NCI-H1092 (cell line): ENCODE data around the gene THG1L.
A peak's percentile ranks its signal among the peaks of the same experiment; 100 is the strongest.
"Not testable (repeated sequence)": the region's sequence is repeated elsewhere in the genome, so short reads cannot be mapped to it uniquely, and the experiment has no call there.

ENCODE experiments used
- DNase-seq: peaks from one replicate; lab custom pipeline; 2025; lab: John Stamatoyannopoulos, UW

The THG1L gene

DNA sequence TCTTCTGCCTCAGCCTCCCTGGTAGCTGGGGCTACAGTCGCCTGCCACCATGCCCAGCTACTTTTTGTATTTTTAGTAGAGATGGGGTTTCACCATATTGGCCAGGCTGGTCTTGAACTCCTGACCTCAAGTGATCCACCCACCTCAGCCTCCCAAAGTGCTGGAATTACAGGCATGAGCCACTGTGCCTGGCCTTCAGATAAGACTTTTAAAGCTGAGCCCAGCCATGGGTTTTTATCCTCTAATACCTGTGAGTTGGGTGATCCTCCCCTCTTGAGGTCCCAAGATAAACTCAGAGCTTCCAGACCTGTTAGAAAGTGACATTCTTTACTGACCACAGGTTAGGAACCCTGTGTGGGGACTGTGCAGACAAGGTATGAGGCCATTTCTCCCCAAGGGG, 3.4 kb upstream of the THG1L start:
- not testable (repeated sequence) for DNase-seq

GRCh38 chr5:157729858-157730257, 1.4 kb upstream of the THG1L start:
- DNase-seq: no peak

- no peak for DNase-seq
Measured at GRCh38 chr5:157730900-157731271, 334 bp upstream of the THG1L start.

DNA sequence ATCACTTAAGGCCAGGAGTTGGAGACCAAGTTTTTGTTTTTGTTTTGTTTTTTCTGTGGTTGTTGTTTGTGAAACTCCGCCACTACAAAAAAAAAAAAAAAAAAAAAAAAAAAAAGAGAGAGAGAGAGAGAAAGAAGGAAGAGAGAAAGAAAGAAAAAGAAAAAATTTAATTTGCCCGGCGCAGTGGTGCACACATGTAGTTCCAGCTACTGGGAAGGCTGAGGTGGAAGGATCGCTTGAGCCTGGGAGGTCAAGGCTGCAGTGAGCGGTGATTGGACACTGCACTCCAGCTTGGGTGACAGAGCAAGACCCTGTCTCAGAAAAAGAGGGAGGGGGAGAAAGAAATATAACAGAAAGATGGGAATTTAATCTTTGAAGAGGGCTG, 902 bp downstream of the THG1L start:
- no peak for DNase-seq

DNA sequence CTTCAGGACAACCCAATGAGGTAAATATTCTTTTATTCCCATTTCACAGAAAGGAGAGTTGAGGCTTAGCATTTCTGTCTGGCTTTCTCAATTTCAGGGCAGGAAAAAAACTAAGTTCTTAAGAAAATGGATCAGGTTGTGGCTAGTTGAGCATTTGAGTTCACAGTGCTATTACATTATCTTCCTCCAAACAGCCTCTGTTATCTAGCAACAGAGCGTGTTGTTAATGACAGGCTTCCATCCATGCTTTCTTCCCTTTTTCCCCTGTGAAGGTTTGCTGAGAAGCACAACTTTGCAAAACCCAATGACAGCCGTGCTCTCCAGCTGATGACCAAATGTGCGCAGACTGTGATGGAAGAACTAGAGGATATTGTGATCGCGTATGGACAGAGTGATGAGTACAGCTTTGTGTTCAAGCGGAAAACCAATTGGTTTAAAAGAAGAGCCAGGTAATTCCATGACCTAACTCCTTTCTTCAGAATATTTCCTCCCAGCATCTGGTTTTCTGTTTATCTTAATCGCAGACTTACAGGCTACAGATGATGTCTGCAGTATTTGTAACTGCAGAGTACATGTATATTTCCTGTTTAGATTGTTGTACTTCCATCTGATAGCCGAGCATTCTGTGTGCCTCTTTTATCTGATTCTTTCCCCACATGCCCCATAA, 1.5 kb downstream of the THG1L start:
- DNase-seq: no peak

DNA sequence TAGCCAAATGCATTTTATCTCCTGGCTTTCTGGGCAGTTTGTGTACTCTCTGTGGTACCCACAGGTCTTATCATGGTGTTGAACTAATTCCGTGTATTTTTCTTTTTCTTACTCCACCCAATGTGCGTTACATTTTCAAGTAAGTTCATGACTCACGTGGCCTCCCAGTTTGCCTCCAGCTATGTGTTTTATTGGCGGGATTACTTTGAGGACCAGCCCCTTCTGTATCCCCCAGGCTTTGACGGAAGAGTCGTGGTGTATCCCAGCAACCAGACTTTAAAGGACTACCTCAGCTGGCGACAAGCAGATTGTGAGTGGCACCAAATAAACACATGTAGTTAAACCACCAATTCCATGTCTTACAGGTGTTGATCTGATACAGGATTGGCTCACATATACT, 3.2 kb downstream of the THG1L start:
- DNase-seq: no peak

DNA sequence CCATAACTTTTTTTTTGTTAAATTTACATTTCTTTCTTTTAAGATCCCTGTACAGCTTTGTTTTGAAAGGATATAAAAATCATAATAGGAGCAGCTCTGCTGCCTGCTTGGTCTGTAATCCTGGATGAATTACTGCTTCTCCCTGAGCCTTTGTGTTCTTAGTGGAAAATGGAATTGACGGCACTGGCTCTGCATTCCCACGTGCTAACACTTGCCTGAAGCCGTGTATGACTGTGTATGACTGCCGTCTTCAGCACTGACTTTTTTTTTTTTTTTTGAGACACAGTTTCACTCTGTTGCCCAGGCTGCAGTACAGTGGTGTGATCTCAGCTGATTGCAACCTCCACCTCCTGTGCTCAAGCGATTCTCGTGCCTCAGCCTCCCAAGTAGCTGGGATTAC, 4.8 kb downstream of the THG1L start:
- no peak for DNase-seq

DNA sequence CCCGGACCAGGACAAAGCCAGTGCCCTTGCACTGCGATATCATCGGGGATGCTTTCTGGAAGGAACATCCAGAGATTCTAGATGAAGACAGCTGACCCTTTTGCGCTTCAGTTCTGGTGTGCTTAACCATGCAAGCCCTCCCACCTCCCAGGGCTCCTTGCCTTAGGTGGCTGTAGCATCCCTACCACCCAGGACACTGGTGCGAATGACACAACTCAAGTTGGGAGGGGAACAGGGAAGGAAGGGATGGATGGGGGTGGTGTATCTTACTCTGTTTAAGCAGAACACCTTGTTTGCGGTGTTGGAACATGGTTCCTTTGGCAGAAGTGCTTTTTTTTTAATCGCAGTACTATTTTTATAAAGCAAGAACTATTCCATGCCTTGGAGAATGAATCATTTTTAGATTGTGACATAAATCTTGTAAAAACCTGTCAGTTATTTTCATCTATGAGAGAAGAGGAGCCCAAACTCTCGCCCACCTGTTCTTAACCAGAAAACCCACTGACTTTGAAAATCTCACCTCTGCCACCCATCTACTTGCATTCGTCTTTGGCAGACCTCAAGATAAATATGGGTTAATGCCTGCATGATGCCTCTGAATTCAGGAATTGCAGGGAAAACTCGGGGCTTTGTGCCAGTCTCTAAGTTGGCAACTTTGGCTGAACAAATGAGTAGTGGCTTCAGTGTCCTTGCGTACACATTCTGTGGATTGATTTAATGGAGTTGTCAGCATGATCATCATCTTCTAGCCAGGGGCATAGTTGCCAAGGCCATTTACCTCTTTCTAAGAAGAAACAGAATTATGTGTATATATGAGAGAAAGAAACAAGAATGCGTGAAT, 8.4 kb downstream of the THG1L start:
- DNase-seq: no peak

- DNase-seq: no peak
Measured at GRCh38 chr5:157740229-157740610, 9.0 kb downstream of the THG1L start.

DNA sequence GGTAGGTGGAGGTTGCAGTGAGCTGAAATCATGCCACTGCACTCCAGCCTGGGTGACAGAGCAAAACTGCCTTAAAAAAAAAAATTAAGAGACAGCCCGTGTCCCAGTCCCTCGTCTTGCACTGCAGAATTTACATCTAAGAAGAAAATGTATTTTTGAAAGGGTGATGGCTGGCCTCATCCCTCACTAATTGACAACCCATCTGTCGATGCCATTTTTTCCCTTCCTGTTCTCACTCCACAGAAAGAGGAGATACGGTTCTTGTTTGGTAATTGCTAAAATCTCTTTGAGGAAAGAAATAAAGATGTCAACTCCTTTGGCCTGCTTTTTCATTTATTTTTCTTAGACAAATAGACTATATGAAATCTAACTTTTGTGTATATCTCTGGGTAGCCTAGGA, 9.9 kb downstream of the THG1L start:
- DNase-seq: no peak

GRCh38 chr5:157743163-157744050, 12.2 kb downstream of the THG1L start, which contains the start of gene LSM11:
LSM11 (plus strand) TSS chr5:157743712; CDS start chr5:157743751, 39 bp downstream.
- DNase-seq: peak; percentile 50

DNA sequence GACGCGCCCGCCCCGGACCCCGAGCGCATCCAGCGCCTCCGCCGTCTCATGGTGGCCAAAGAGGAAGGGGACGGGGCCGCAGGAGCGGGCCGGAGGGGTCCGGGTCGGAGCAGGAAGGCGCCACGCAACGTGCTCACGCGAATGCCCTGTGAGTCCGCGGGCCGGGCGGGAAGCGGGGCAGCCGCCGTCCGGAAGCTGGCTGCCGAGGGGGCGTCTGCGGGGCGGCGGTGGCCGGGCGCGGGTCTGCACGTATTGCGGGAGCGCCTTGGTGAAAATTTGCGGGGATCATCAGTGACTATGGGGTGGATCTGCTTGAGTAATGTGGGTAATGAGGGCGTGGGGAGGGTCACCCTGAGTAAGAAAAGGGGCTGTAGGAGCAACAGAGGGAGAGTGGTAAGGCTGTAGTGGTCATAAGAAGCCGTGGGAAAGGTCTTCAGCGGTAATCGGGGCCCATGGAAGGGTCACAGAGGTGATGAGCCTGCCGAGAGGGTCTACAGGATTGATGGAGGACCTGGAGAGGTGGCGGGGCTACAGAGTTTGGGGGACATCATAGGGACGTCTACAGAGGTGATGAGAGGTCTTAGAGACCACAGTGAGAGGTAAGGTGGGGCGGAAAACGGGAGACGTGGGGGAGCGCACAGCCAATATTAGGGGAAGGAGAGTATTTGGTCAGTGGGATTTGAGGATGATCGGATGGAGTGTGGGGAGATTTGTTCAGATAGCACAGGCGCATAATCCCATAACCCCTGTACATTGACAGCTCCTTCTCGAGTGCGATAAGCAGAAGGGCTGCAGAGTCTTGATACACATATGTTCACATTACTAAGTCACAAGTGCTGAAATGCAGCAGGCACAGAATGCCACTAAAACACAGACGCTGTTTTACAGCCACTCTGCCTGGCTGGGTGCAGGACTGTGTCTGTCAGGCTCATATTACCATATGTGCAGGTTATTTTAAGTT, 13.1 kb downstream of the THG1L start:
- no peak for DNase-seq

- no peak for DNase-seq
Measured at GRCh38 chr5:157745041-157745456, 13.8 kb downstream of the THG1L start.

DNA sequence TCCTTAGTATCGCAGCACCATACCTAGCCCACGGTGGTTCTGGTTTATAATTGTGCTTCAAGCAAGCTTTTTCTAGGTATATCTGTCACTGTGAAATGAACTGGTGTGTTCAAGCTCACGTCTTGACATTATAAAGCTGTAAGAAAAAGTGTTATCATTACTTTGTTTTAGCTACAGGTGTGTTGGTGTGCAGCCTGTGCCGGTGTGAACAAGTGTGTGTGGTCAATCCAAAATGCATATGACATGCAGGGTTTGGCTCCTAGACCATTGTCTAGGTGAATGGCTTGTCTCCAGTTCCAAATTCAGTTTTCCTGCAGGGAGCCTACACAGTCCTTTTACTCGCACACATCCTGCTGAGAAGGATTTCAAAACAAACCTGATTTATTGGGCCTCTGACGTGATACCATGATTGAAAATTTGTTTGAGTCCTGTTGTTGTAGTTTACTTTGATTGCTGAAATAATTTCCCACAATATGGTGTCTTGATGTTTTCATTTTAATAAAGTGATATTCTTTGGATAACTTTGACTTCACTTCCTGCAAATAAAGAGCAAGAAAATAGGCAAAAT, 16.0 kb downstream of the THG1L start:
- DNase-seq: no peak

DNA sequence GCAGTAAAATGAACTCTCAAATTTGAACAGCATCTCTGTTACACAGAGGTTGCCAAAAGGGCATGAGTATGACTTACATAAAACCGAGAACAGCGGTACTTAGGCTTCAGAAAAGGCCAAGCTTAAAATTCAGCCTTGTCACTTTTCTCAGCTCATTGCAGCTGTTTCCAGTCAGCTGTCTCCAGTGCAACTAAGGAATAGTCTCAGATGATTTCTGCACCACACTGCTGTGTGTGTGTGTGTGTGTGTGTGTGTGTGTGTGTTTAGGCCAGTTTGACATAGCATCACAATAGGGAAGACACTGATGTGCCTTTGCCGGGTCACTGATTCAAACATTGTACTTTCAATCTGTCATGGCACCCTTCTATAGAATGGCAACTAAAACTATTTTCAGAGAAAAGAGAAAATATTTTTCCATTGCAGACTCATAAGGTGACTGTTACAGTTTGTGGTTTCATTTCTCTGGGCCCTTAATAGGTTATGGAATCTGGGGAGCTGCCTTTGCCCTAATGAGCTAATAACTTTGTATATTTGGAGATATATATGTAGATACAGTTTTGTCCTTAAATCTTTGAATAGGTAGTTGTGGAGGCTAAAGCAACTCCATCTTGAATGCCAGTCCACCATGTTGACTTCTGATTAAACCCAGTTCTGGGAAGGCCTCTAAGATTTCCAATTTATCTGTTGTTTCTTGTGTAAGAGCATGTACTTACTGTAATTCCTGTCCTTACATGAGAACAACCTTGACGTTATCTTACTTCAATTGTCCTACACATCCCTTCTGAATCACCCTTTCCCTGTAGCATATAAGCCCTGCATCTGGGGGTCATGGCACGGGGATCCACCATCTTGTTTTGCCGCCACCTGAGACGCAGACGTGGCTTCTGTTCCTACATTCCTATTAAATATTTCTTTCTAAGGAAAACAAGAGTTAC, 16.8 kb downstream of the THG1L start:
- DNase-seq: no peak

DNA sequence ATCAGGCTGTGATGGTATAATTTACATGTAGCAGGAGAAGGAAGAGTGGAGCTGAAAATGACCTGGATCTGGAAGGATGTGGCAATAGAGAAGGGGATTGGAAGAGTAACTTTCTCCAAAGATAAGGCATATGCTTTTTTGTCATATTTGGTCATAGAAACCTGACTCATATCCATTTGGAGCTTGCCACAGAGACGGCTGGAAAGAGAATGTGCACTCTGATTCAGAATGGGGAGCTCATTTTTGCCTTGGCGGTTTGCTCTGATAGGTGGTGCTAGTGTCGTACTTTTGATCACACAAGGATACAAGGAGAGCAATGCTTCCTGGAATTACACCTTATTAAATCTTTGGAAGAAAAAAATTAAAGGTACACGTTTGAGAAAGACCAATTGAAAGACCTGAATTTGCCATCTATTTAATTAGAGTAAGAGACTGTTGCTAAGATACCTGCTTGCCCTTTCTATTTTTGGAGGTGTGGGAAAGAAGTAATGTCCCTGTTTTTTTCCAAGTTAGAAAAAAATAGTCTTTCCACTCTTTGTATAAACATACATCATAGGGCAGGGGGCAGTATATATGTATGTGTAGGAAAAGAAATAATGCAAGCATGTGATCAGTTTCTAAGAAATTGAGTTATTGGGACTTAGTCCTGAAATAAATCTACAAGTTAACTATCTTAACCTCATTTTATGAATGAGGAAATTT, 17.7 kb downstream of the THG1L start:
- DNase-seq: no peak

- no peak for DNase-seq
Measured at GRCh38 chr5:157749462-157749799, 18.2 kb downstream of the THG1L start.

DNA sequence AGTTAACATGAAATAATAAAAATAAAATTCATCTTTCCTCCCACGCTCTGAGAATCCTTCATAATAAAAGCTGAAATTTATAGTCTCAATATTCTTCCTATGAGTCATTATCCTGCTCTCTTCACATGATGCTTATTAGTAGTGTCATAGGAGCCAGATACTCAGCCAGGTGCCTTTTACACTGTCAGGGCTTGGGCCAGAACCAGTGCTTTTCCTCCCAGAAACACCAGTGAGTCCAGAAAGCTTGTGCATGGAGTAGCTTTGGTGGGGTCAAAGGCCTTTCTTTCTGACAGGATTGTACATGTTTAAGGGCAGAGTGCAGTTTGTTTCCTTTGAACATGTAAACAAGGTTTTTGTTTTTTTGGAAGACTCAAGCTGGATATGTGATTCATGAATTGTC, 19.1 kb downstream of the THG1L start:
- DNase-seq: no peak

- no peak for DNase-seq
Measured at GRCh38 chr5:157756122-157756521, 24.9 kb downstream of the THG1L start.
